Glomerular endothelial cell (primary cell): ENCODE results near the gene PGAP6. TPM values are rescaled to one million over a fixed set of nuclear protein-coding genes. Genes with fewer than 3 reads are reported as not detected.
"Not testable (repeated sequence)": the region's sequence is repeated elsewhere in the genome, so short reads cannot be mapped to it uniquely, and the experiment has no call there.

Source experiments
- DNase-seq: peaks from one replicate; pipeline ENCODE4 v3.0.0-alpha.2; 2011; ENCODE audit warnings: low read depth, low spot score; ENCODE audit errors: extremely low read depth
- total RNA-seq: library from RNA; depleted of rRNA; stranded (reverse); fragments of >200 nt; gene quantifications from 2 replicates; pipeline ENCODE4 v1.2.3, GENCODE V29; 2015

PGAP6 gene
- total RNA-seq, 1 donor from 2014 or later = 197 TPM

- DNase-seq = no peak
Observed at GRCh38 chr16:353404-354290, 28.1 kb downstream of the PGAP6 start.

- no peak for DNase-seq
Observed at GRCh38 chr16:352547-353403, 29.0 kb downstream of the PGAP6 start, which contains the start of gene AXIN1. Gene AXIN1, minus strand, starts transcription at chr16:352723. Its CDS starts 5,698 bp downstream, at chr16:347025.

GRCh38 chr16:351804-352520, 29.8 kb downstream of the PGAP6 start:
- DNase-seq = no peak

- no peak for DNase-seq
Observed at GRCh38 chr16:350203-350602, 31.6 kb downstream of the PGAP6 start.

- DNase-seq = no peak
Observed at GRCh38 chr16:349211-349610, 32.6 kb downstream of the PGAP6 start.

GRCh38 chr16:348495-348894, 33.3 kb downstream of the PGAP6 start:
- not testable (repeated sequence) for DNase-seq

GRCh38 chr16:347203-347602, 34.6 kb downstream of the PGAP6 start:
- no peak for DNase-seq

- DNase-seq = no peak
Observed at GRCh38 chr16:346587-346986, 35.2 kb downstream of the PGAP6 start.

GRCh38 chr16:345772-346171, 36.0 kb downstream of the PGAP6 start:
- no peak for DNase-seq

GRCh38 chr16:342455-343213, 39.1 kb downstream of the PGAP6 start:
- DNase-seq = no peak

- not testable (repeated sequence) for DNase-seq
Observed at GRCh38 chr16:341974-342336, 39.8 kb downstream of the PGAP6 start.

- DNase-seq = not testable (repeated sequence)
Observed at GRCh38 chr16:341095-341973, 40.4 kb downstream of the PGAP6 start.

- DNase-seq = no peak
Observed at GRCh38 chr16:340370-341091, 41.2 kb downstream of the PGAP6 start.

- DNase-seq = no peak
Observed at GRCh38 chr16:339680-340079, 42.1 kb downstream of the PGAP6 start.

- no peak for DNase-seq
Observed at GRCh38 chr16:337975-338575, 43.7 kb downstream of the PGAP6 start.

GRCh38 chr16:337437-337836, 44.3 kb downstream of the PGAP6 start:
- no peak for DNase-seq

GRCh38 chr16:336269-336668, 45.5 kb downstream of the PGAP6 start:
- no peak for DNase-seq
